Stimulated activated naive CD4-positive, alpha-beta T cell treated with Interleukin-2 at 50 U/mL for 16 hours (primary cell): ENCODE data around the gene OR2L8.

Source experiments
- DNase-seq: peaks from one replicate; lab custom pipeline; 2025; lab: John Stamatoyannopoulos, UW

Gene OR2L8

DNA sequence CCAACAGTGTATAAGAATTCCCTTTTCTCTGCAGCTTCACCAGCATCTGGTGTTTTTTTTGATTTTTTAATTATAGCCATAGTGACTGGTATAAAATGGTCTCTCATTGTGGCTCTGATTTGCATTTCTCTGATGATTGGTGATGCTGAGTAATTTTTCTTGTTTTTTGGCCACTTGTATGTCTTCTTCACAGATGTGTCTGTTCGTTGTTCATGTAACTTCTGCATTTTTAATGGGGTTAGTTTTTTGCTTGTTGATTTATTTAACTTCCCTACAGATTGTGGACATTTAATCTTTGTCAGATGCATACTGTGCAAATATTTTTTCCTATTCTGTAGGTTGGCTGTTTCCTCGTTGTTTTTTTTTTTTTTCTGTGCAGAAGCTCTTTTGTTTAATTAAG is 44.3 kb downstream of the OR2L8 start:
- DNase-seq, result no peak

DNA sequence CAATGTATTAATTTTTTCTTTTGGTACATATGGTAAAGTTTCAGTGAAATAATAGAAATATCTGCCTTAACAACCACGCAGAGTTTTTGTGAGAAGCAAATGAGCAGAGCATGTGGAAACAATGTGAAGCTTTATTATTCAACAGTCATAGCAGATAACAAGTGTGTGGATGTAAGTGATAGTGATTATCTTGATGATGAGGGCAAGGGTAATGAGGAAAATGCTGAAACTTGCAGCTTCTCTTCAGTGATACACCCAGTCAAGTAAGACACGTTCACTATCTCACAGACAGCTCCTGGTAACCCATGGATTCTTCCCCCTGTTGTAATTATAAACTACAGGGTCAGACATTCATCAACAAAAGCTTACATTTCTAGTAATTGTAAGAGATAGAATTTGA is 50.2 kb downstream of the OR2L8 start:
- no peak for DNase-seq
